Mesenchymal stem cell (in vitro differentiated cells and primary cell): ENCODE measurements around the gene MAD2L2.

ENCODE experiments used
- DNase-seq: peaks from one replicate; pipeline ENCODE4 v3.0.0-alpha.2; 2013
- H2AFZ ChIP-seq: one replicate; pipeline ENCODE4 v1.6.1; 2013; ENCODE audit warnings: low read depth, mild to moderate bottlenecking, control low read depth, inconsistent platforms, low read length, moderate library complexity
- H2AK5ac ChIP-seq: 2 replicates; pipeline ENCODE4 v1.6.1; 2013; ENCODE audit warnings: low read length, moderate library complexity, mild to moderate bottlenecking, inconsistent platforms; ENCODE audit not compliant: severe bottlenecking
- H2BK120ac ChIP-seq: one replicate; pipeline ENCODE4 v1.6.1; 2013; ENCODE audit warnings: low read depth, mild to moderate bottlenecking, inconsistent platforms, low read length, moderate library complexity
- H2BK12ac ChIP-seq, 2 experiments: one replicate each; pipeline ENCODE4 v1.6.1; 2013; ENCODE audit warnings: inconsistent platforms in 2 of 2, low read length in 2 of 2, mild to moderate bottlenecking in 2 of 2, moderate library complexity in 2 of 2, control low read depth in 1 of 2
- H2BK15ac ChIP-seq: one replicate; pipeline ENCODE4 v1.6.1; 2013; ENCODE audit warnings: mild to moderate bottlenecking, low read depth, inconsistent platforms; ENCODE audit not compliant: poor library complexity, severe bottlenecking
- H2BK5ac ChIP-seq: 2 replicates; pipeline ENCODE4 v1.6.1; 2013; ENCODE audit warnings: low read depth, mild to moderate bottlenecking, low read length, control low read depth, inconsistent platforms; ENCODE audit not compliant: poor library complexity, severe bottlenecking
- H3K14ac ChIP-seq, 2 experiments: one replicate each; pipeline ENCODE4 v1.6.1; 2013; ENCODE audit warnings: inconsistent platforms in 2 of 2, low read length in 2 of 2, control low read depth in 1 of 2, mild to moderate bottlenecking in 1 of 2, moderate library complexity in 1 of 2
- H3K18ac ChIP-seq, 2 experiments: one replicate each; pipeline ENCODE4 v1.6.1; 2013; ENCODE audit warnings: inconsistent platforms in 2 of 2, low read length in 2 of 2, control low read depth in 1 of 2, low read depth in 1 of 2, mild to moderate bottlenecking in 1 of 2
- H3K23ac ChIP-seq, 2 experiments: one replicate each; pipeline ENCODE4 v1.6.1; 2013; ENCODE audit warnings: inconsistent platforms in 2 of 2, low read length in 2 of 2, mild to moderate bottlenecking in 2 of 2, moderate library complexity in 2 of 2, control low read depth in 1 of 2
- H3K27ac ChIP-seq: 2 replicates; pipeline ENCODE4 v1.5.1; 2013; ENCODE audit warnings: mild to moderate bottlenecking, moderate library complexity, low read length, control low read depth, inconsistent platforms; ENCODE audit not compliant: poor library complexity, severe bottlenecking
- H3K27me3 ChIP-seq, 2 experiments: 2 replicates each; pipeline versions ENCODE4 v1.6.1 to v1.7.0; 2013; ENCODE audit warnings: low read length in 2 of 2, mild to moderate bottlenecking in 2 of 2, moderate library complexity in 2 of 2, control low read depth in 1 of 2, inconsistent platforms in 1 of 2; ENCODE audit not compliant: control insufficient read depth in 1 of 2, insufficient read depth in 1 of 2
- H3K36me3 ChIP-seq, 2 experiments: 2 replicates each; pipeline versions ENCODE4 v1.6.1 to v1.7.0; 2013; ENCODE audit warnings: low read length in 2 of 2, control low read depth in 1 of 2, inconsistent platforms in 1 of 2, low read depth in 1 of 2, mild to moderate bottlenecking in 1 of 2; ENCODE audit not compliant: insufficient read depth in 2 of 2, control insufficient read depth in 1 of 2
- H3K4ac ChIP-seq, 2 experiments: one replicate each; pipeline ENCODE4 v1.6.1; 2013; ENCODE audit warnings: inconsistent platforms in 2 of 2, low read length in 2 of 2, mild to moderate bottlenecking in 2 of 2, moderate library complexity in 2 of 2, control low read depth in 1 of 2, low read depth in 1 of 2
- H3K4me1 ChIP-seq: 2 replicates; pipeline ENCODE4 v1.6.1; 2013; ENCODE audit warnings: low read depth, low read length, control low read depth; ENCODE audit not compliant: control insufficient read depth, insufficient read depth
- H3K4me2 ChIP-seq: 2 replicates; pipeline ENCODE4 v1.6.1; 2013; ENCODE audit warnings: low read length, mild to moderate bottlenecking, inconsistent platforms; ENCODE audit not compliant: poor library complexity, severe bottlenecking
- H3K4me3 ChIP-seq, 2 experiments: 2 replicates each; pipeline versions ENCODE4 v1.5.1 to v1.7.0; 2013; ENCODE audit warnings: low read length in 2 of 2, mild to moderate bottlenecking in 2 of 2, control low read depth in 1 of 2, low read depth in 1 of 2; ENCODE audit not compliant: insufficient read depth in 1 of 2
- H3K79me1 ChIP-seq: replicated peaks from 2 replicates; pipeline ENCODE4 v1.6.1; 2013; ENCODE audit warnings: mild to moderate bottlenecking, control low read depth, low read length, inconsistent platforms; ENCODE audit not compliant: poor library complexity, severe bottlenecking
- H3K9ac ChIP-seq: 2 replicates; pipeline ENCODE4 v1.7.0; 2013; ENCODE audit warnings: mild to moderate bottlenecking, low read length, moderate library complexity
- H3K9me3 ChIP-seq: 2 replicates; pipeline ENCODE4 v1.7.0; 2013; ENCODE audit warnings: mild to moderate bottlenecking, low read length; ENCODE audit not compliant: control insufficient read depth
- H4K8ac ChIP-seq: one replicate; pipeline ENCODE4 v1.6.1; 2013; ENCODE audit warnings: inconsistent platforms, mild to moderate bottlenecking, low read length, moderate library complexity
- H4K91ac ChIP-seq: one replicate; pipeline ENCODE4 v1.6.1; 2013; ENCODE audit warnings: mild to moderate bottlenecking, low read length, inconsistent platforms
- WGBS: methylation state at CpG from one replicate; pipeline ENCODE4 v1.1.7; 2013; ENCODE audit warnings: mixed read lengths; 5-methylcytosine and 5-hydroxymethylcytosine counted together

The MAD2L2 gene

DNA sequence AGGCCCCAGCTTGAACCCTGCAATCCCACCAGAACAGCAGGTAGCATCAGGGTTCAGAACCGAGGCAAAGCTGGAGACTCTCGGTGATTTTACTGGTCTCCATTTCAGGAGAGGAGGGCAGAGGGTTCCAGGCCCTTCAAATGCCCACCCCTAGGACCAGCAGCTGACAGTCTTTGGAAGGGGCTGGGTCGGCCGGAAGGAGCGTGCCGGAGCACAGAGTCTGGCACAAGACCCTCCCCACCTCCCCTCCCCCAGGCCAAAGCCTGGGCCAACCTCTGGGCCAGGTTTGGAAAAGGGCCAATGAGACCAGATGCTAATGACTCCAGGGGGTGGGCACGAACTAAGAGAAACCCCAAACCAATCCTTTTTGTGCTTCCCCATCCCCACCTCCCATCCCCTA, 33.6 kb downstream of the MAD2L2 start:
- Histone ChIP-seq H3K23ac (no peak overlapping the region), H2AFZ (no peak overlapping the region), H3K9ac (no peak overlapping the region), H2AK5ac (no peak overlapping the region), H2BK12ac (no peak overlapping the region), H3K9me3 (no peaks in the 10 kb centered on the region), H2BK5ac (no peak overlapping the region), H3K27me3 (peaks cover 11 to 63% of the 10 kb centered on the region in 2 experiments), H3K18ac (no peak overlapping the region), H4K91ac (no peak overlapping the region), H2BK15ac (no peak overlapping the region), H4K8ac (no peak overlapping the region), H3K79me1 (no peaks in the 10 kb centered on the region), H3K4ac (no peak overlapping the region), H3K4me3 (no peak overlapping the region), H3K14ac (no peak overlapping the region), H3K4me1 (peaks cover 11% of the 10 kb centered on the region), H3K36me3 (peaks cover 0 to 8% of the 10 kb centered on the region in 2 experiments), H3K27ac (no peak overlapping the region), H3K4me2 (no peak overlapping the region), H2BK120ac (no peak overlapping the region)
- 81% methylated on average over 7 of the region's 7 CpGs for WGBS
- DNase-seq, result no peak

- Histone ChIP-seq H3K4me3 (no peak overlapping the region), H3K27ac (no peak overlapping the region), H3K14ac (no peak overlapping the region), H3K79me1 (no peaks in the 10 kb centered on the region), H3K9me3 (no peaks in the 10 kb centered on the region), H3K36me3 (peaks cover 0 to 8% of the 10 kb centered on the region in 2 experiments), H3K27me3 (peaks cover 14 to 71% of the 10 kb centered on the region in 2 experiments), H3K18ac (no peak overlapping the region), H2AK5ac (no peak overlapping the region), H2BK12ac (no peak overlapping the region), H2BK120ac (no peak overlapping the region), H2AFZ (no peak overlapping the region), H3K4me2 (no peak overlapping the region), H4K8ac (no peak overlapping the region), H3K4ac (no peak overlapping the region), H2BK15ac (no peak overlapping the region), H3K9ac (no peak overlapping the region), H4K91ac (no peak overlapping the region), H3K4me1 (peaks cover 11% of the 10 kb centered on the region), H2BK5ac (no peak overlapping the region), H3K23ac (no peak overlapping the region)
- no peak for DNase-seq
- WGBS, result 87% methylated on average over 9 of the region's 9 CpGs
Observed at GRCh38 chr1:11646317-11646716, 34.6 kb downstream of the MAD2L2 start.

GRCh38 chr1:11645670-11646265, 35.2 kb downstream of the MAD2L2 start:
- no peak overlapping the region for H2BK120ac ChIP-seq

GRCh38 chr1:11645270-11645669, 35.7 kb downstream of the MAD2L2 start:
- H3K36me3 ChIP-seq, result peaks cover 0 to 8% of the 10 kb centered on the region in 2 experiments
- H3K9me3 ChIP-seq, result no peaks in the 10 kb centered on the region
- no peak overlapping the region for H3K23ac ChIP-seq
- no peak overlapping the region for H4K91ac ChIP-seq
- H2AFZ ChIP-seq, result no peak overlapping the region
- no peak overlapping the region for H4K8ac ChIP-seq
- DNase-seq, result no peak
- H3K4me1 ChIP-seq, result peaks cover 4% of the 10 kb centered on the region
- no peak overlapping the region for H2BK5ac ChIP-seq
- no peak overlapping the region for H3K9ac ChIP-seq
- no peak overlapping the region for H3K4ac ChIP-seq
- H3K4me3 ChIP-seq, result no peak overlapping the region
- peaks cover 18 to 70% of the 10 kb centered on the region in 2 experiments for H3K27me3 ChIP-seq
- no peak overlapping the region for H2BK12ac ChIP-seq
- no peak overlapping the region for H2AK5ac ChIP-seq
- no peak overlapping the region for H2BK15ac ChIP-seq
- no peak overlapping the region for H3K18ac ChIP-seq
- H3K14ac ChIP-seq, result no peak overlapping the region
- no peak overlapping the region for H2BK120ac ChIP-seq
- H3K4me2 ChIP-seq, result no peak overlapping the region
- H3K27ac ChIP-seq, result no peak overlapping the region
- no peaks in the 10 kb centered on the region for H3K79me1 ChIP-seq
- 91% methylated on average over 5 of the region's 5 CpGs for WGBS

More at GRCh38 chr1:11645670-11646265, 35.2 kb downstream of the MAD2L2 start:
- no peak overlapping the region for H3K18ac ChIP-seq
- H3K4me3 ChIP-seq, result no peak overlapping the region
- H4K8ac ChIP-seq, result no peak overlapping the region
- no peak overlapping the region for H2BK15ac ChIP-seq
- no peak overlapping the region for H3K23ac ChIP-seq
- H2AFZ ChIP-seq, result no peak overlapping the region
- peak; percentile 71 for DNase-seq
- H3K4me1 ChIP-seq, result peaks cover 9% of the 10 kb centered on the region
- H3K27me3 ChIP-seq, result peaks cover 17 to 70% of the 10 kb centered on the region in 2 experiments
- H3K14ac ChIP-seq, result no peak overlapping the region
- H2AK5ac ChIP-seq, result no peak overlapping the region
- no peak overlapping the region for H2BK12ac ChIP-seq
- no peak overlapping the region for H4K91ac ChIP-seq
- no peak overlapping the region for H2BK5ac ChIP-seq
- H3K9me3 ChIP-seq, result no peaks in the 10 kb centered on the region
- H3K36me3 ChIP-seq, result peaks cover 0 to 8% of the 10 kb centered on the region in 2 experiments
- H3K9ac ChIP-seq, result no peak overlapping the region
- no peak overlapping the region for H3K4me2 ChIP-seq
- H3K4ac ChIP-seq, result no peak overlapping the region
- WGBS, result 39% methylated on average over 7 of the region's 8 CpGs
- no peak overlapping the region for H3K27ac ChIP-seq
- H3K79me1 ChIP-seq, result no peaks in the 10 kb centered on the region
